GM18867 (cell line): ENCODE measurements around the gene ADGRL2.

Experiments used
- ATAC-seq: cut with Tn5 transposase; IDR thresholded peaks from one replicate; pipeline ENCODE4 v1.9.1; 2021; ENCODE audit warnings: mild to moderate bottlenecking, moderate library complexity; ENCODE audit not compliant: unreplicated experiment

Gene ADGRL2

GRCh38 chr1:81800695-81801650 is at the start of gene ADGRL2:
TSS of gene ADGRL2 (plus strand) at chr1:81800934. CDS start at chr1:81836985, 36,051 bp downstream.
- ATAC-seq: no peak

GRCh38 chr1:81752840-81753239 is 47.9 kb upstream of the ADGRL2 start:
- no peak for ATAC-seq

GRCh38 chr1:81754424-81754823 is 46.3 kb upstream of the ADGRL2 start:
- ATAC-seq: no peak

GRCh38 chr1:81756872-81757271 is 43.9 kb upstream of the ADGRL2 start:
- no peak for ATAC-seq

GRCh38 chr1:81757398-81758020 is 43.2 kb upstream of the ADGRL2 start:
- ATAC-seq: no peak

- no peak for ATAC-seq
These were observed 42.6 kb upstream of the ADGRL2 start for GRCh38 chr1:81758181-81758580.

GRCh38 chr1:81760477-81761097 is 40.1 kb upstream of the ADGRL2 start:
- ATAC-seq: no peak

GRCh38 chr1:81775510-81775909 is 25.2 kb upstream of the ADGRL2 start:
- no peak for ATAC-seq

- ATAC-seq: no peak
These were observed 19.9 kb upstream of the ADGRL2 start for GRCh38 chr1:81780705-81781454.

- no peak for ATAC-seq
These were observed 19.0 kb upstream of the ADGRL2 start for GRCh38 chr1:81781749-81782148.

GRCh38 chr1:81792184-81792583 is 8.6 kb upstream of the ADGRL2 start:
- ATAC-seq: no peak

GRCh38 chr1:81797701-81798100 is 3.0 kb upstream of the ADGRL2 start:
- ATAC-seq: no peak

GRCh38 chr1:81799939-81800694 is 617 bp upstream of the ADGRL2 start:
- no peak for ATAC-seq

GRCh38 chr1:81801651-81802456 is 1.1 kb downstream of the ADGRL2 start:
- no peak for ATAC-seq

- no peak for ATAC-seq
These were observed 1.6 kb downstream of the ADGRL2 start for GRCh38 chr1:81802457-81802706.

- ATAC-seq: no peak
These were observed 2.1 kb downstream of the ADGRL2 start for GRCh38 chr1:81802707-81803430.

GRCh38 chr1:81803431-81804110 is 2.8 kb downstream of the ADGRL2 start:
- no peak for ATAC-seq

- ATAC-seq: no peak
These were observed 3.6 kb downstream of the ADGRL2 start for GRCh38 chr1:81804312-81804711.
